ENCODE results near the gene CX3CR1.
"Not testable (repeated sequence)": the region's sequence is repeated elsewhere in the genome, so short reads cannot be mapped to it uniquely, and the experiment has no call there.

CX3CR1 gene

DNA sequence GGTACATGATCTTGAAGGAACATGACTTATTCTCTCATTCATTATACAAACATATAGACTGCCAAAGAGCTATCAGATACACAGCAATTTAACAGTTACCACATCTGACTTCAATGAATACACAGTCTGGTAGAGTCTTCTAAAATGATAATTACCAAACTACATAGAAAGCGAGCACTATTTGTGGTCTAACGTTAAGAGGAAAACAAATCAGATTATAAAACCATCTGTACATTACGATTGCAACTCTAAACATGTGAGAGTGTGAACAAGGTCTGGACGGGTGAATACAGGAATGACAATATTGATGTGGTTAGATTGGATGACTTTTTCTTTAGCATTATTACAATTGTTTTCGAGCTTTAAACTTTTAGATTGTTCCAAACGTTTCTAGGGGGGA is 16.3 kb downstream of the CX3CR1 start:
- no peak for DNase-seq

DNA sequence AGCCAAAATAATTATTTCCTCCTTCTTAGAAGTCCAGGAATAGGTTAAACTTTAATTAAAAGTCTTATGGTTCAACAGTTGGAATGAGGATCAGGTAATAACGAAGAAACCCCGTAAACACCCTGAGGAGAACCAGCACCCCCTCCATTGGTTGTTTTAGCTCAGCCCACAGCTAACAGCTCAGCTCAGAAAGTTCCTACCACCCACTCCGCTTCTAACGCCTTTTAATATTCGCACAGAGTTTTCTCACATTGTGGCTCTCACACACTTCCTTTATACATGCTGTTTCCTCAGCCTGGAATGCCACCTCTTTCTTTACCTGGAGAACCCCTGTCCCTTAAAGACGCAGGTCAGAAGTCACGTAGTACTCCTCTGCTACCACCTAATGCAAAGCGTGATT is 17.0 kb downstream of the CX3CR1 start:
- DNase-seq, result no peak

DNA sequence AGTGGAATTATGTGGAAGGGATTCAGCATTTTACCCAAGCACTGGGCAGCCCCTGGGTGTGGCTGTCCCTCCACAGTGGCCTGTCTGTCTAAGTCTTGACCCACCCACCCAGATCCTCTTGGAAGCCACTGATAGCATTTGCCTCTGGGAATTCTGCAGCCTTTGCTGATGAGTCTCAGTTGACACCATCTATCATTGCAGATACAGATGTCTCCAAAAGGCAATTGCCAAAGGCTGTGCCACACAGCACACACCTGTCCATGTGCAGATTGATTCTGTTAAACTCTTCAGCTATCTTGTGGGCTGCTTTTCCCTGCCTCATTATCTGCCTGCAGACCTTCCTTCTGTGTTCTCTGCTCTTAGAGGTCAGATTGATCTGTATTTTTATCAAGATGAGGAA is 18.1 kb downstream of the CX3CR1 start:
- DNase-seq, result no peak

DNA sequence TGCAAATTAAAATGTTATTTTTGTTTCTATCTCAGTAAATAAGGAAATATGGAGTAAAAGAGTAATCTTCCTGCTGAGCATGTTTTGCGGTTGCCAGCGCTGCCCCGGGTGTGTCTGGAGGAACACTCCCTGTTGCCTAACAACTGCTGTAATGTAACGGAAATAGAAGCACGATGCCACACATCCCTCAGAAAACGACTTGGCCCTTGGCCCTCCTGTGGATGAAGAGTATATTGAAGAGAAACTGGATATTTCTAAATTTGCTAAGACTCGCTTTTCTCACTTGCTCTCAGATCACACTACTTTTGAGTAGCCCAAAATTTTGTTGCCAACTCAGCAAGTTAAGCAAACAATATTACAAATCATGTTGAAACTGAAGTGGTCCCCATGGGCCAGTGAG is 18.9 kb downstream of the CX3CR1 start:
- peak in 2 of 4 experiments; percentile 1 to 10 for DNase-seq

DNA sequence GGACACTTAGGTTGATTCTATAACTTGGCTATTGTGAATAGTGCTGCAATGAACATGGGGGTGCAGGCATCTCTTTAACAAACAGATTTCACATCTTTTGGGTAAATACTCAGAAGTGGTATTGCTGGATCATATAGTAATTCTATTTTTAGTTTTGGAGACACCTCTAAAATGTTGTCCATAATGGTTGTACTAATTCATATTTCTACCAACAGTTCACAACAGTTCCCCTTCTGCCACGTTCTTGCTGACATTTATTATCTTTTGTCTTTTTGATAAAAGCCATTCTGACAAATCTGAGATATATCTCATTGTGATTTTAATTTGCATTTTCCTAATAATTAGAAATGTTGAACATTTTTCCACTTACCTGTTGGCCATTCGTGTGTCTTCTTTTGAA is 19.5 kb downstream of the CX3CR1 start:
- DNase-seq, result no peak

DNA sequence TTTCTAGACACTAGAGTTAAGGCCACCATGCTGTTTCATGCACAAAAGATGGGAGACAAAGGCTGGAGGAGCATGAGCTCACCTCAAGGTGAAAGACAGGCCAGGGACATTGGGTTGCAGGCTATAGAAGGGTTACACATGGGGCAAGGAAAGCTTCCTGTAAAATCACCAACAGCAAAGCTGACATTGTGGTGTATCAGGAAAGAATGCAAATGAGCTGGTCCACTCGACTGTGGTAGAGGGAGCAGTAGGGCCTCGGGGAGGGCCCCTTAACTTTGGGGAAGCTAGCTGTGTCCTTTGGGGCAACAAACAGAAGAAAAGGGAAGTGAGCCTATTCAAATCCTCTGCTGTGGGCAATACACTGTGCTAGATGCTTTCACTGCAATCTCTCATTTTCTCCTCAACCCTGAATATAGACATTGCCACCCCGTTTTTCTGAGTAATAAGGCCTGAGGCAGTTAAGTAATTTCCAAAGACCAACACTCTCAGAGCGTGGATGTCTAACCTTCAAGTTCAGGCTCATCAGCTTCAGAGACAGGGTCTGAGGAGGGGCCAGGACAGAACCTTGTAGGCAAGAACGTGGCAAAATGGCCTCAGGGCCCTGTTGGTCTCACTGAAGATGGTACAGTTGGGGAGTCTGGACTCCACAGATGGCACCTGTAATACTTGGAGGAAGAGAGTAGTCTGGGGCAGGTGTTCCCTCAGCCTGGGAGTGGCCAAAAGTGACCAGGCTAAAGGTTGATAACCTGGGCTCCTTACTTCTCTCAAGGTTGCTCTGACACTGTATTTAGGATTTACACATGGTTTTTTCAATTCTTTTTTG is 24.1 kb downstream of the CX3CR1 start:
- DNase-seq, result no peak

DNA sequence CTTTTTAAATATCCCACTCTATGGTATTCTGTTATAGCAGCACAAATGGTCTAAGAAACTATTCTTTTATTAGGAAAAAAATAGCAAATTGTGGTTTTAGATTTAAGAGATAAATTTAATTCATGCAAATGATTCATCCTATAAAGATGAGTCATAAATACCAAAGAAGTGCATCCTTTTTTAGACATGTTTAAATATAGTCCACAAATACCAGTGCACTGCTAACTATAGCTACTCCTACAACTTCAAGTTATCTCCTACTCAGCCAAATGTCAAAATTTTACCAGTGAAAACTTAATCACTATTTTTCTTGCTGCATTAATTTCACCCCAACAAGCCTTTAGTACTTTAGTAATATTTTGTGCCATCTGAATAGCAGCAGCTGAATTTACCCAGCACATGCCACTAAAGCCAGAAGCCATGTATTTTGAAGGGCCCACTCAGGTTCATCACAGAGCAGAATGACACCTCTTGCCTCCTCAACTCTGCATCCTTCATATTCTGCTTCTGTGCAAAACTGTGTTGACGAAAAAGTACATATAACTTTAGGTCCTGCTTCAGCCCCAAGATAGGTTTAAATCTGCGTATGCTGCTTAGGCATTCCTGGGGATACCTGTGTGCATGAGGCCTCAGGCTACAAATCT is 24.9 kb downstream of the CX3CR1 start:
- DNase-seq, result no peak

DNA sequence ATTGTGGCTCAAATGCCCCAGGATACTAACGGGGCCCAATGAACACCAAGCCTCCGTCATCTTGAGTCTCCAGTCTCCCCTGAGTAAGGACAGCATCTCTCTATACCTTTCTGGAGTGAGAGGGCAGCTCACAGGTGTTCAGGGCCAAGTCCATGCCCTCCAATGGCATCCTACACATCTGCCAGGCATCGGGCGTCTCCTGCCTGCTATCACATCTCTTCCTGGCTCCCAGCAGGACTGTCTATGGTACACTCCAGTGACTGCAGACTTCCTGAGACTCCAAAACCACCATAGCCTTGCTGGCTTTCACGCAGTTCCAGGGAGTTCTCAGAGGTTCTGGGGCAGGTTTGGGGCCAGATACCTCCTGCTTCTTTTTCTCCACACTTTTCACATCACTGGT is 28.3 kb downstream of the CX3CR1 start:
- DNase-seq, result no peak

DNA sequence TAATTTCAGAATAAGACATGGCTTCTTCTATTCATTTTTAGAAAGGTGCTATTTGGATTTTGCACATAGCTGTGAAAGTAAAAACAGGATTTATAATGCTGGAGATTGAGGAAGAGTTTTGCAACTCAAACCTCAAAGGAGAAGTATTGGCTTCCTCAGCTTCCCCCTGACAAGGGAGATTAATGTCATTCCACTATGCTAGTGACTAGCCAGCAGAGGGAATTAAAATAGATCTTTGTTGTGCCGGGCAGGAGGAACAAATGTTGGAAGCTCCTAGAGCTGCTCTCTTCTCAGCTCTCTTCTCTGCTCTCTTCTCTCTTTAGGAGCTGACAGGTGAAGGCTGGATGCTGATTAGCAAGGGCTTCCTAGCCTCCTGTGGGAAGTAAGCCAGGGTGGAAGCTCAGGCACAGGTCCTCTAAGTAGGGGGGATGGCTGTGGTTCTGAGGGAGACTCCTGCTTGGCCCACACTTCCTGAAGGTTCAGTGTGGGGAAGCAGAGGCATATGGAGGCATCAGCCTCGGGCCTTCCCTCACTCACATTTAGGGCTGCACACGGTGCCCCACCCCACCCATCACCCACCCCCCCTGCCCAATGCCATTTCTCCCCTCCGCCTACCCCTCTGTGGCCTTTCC is 29.6 kb downstream of the CX3CR1 start:
- DNase-seq, result no peak

DNA sequence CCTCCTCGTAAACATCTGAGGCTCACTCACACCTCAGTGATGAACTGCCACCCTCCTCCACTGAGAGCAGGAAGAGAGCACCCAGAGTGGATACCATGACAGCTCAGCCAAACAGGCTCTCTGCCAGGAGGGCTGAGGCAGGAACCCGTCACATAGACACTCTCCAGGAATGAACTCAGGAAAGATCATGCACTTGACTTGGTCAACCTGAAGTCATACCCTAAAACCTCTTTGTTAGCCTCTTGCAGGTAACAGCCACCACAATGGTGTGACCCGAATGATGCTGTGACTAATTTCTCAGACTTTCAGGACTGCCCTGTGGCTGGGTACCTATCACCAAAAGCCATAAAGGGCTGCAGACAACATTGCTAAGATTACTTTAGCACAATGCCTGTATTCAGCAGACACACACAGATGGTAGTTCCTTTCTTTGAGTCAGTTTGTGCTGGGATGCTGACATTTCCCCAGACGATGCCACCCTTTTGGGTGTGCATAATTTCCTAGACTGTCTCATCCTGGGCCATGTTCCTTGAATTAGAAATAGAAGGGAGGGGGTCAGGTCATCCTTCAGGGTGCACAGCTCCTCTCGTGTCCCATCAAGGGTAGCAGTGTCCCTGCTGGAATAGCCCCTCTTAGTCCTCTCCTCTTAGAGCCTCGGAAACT is 30.3 kb downstream of the CX3CR1 start:
- no peak for DNase-seq

DNA sequence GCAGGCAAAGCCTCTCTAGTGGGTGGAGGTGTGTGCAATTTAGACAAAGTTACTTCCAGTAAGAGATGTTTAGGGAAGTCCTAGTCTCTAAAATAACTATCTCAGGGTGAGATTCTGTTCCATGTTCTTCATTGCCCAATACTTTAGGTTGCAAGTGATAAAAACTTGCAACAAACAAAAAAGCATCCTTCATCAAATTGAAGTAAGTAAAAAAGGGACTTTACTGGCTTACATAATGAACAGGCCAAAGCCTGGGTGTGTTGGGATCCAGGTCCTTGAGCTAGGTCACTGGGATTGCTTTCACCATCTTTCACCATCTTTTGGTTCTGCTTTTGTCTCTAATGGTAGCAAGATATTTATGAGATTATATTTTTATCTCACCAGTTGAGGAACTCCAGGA is 38.3 kb downstream of the CX3CR1 start:
- no peak for DNase-seq

DNA sequence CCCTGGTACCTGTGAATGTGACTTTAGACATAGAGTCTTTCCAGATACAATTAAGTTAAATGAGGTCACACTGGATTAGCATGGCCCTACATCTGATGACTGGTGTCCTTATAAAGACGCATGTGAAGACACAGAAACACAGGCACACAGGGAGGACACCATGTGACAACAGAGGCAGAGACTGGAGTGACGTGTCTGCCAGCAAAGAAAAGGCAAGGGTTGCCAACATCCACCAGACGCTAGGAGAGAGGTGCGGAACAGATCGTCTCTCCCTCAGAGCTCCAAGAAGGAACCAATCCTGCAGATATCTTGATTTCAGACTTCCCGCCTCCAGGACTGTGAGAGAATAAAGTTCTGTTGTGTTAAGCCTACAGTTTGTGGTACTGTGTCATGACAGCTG is 42.8 kb downstream of the CX3CR1 start:
- DNase-seq, result no peak

DNA sequence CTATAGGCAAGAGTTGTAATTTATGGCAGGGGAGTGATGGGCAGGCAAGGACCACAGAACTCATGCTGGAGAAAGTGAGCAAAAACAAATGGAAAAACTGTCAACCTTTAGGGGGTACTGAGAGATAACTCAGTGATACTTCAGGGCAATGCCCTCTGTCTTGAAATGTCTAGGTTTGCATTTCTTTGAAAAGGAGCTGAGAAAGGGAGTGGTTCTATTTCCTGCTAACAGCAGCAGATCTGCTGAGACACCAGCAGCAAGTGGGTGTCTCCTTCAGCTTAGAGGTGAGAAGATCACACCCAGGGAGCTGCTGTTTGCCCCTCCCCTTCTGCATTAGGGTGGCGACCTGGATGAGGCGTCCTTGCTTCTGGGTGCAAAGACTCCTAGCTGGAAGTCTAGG is 45.2 kb downstream of the CX3CR1 start:
- peak in 1 of 4 experiments; percentile 3 for DNase-seq

DNA sequence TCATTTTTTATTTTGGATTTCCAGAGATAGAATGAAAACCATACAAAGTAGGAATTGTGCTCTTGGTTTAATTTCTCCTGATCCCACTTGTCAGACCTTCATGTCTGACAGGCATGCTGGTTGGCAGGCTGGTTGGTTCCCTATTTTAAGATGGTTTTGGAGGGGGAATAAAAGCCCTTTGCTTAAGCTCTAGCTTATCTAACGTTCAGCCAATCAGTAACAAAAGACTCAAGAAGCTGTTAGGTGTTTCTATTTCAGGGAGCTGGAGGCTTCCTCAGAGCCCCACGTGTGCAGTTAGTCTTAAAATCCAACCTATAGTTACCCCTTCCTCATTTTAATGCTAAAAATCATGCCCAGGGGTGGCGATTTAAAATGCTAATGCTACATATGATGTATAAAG is 47.0 kb downstream of the CX3CR1 start:
- no peak for DNase-seq

DNA sequence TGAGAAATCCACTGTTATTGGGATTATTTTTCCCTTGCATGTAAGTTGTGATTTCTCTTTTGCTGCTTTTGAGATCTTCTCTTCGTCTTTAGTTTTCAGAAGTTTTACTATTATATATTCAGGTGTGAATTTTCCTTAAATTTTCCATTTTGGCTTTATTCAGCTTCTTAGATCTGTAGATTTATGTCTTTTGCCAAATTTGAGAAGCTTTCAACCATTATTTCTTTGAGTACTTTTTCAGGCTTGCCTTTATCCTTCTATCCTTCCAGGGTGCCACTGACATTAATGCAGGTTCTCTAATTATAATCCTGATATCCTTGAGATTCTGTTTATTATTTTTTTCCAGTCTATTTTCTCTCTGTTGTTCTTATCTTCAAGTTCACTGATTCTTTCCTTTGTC is 49.4 kb downstream of the CX3CR1 start:
- no peak for DNase-seq

DNA sequence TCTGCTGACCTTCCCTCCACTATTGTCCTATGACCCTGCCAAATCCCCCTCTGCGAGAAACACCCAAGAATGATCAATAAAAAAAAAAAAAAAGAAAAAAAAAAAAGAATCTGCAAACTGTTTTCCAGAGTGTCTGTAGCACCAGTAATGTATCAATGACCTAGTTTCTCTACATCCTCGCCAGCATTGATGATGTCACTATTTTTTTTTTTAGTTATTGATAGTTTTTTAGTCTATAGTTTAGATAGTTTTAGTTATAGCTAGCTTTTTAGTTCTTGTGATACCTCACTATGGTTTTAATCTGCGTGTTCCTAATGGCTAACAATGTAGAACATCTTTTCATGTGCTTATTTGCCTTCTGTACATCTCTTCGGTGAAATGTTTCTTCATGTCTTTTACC is 51.3 kb downstream of the CX3CR1 start:
- no peak for DNase-seq

DNA sequence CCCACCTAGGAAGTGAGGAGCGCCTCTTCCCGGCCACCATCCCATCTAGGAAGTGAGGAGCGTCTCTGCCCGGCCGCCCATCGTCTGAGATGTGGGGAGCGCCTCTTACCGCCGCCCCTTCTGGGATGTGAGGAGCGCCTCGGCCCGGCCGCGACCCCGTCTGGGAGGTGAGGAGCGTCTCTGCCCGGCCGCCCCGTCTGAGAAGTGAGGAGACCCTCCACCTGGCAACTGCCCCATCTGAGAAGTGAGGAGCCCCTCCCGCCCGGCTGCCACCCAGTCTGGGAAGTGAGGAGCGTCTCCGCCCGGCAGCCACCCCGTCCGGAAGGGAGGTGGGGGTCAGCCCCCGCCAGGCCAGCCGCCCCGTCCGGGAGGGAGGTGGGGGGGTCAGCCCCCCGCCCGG is 52.2 kb downstream of the CX3CR1 start:
- DNase-seq, result not testable (repeated sequence)

DNA sequence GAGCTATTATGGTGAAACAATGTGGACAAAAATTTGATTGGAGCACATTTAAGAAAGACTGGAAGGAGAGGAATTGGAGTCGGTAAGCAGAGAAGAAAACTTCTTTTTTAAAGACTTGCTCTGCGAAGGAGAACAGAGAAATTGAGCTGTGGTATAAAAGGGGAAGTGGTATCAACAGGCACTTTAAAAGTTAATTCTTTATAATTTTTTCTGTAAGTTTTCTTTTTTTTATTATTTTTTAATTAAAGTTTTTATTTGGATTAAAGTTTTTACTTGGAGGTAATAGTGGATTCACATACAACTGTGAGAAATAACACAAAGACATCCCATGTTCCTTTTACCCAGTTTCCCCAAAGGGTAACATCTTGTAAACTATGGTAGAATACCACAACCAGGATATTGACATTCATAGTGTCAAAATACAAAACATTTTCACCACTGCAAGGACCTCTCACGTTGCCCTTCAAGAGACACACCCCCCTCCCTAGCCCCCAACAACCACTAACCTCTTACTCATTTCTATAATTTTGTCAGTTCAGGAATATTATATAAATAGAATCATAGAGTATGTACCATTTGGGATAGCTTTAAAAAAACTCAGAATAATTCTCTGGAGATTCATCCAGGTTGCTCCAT is 53.6 kb downstream of the CX3CR1 start:
- DNase-seq, result no peak

DNA sequence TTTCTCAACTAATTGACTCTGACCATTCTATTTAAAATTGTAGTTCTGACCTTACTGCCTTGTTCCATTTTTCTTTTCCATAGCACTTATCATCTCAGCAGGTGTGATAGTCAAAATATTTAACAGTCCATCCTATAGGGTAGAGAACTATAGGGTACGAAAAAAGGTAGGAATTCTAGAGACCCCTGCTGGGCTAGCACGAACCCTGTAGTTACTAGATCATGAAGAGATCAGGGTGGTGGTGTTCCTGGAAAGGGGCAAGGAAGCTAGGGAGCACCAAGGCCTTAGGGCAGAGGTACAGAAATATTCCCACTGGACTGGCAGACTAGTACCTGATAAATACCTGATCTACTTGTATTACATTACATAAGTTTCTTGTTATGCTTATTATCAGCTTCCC is 55.5 kb downstream of the CX3CR1 start:
- DNase-seq, result no peak

DNA sequence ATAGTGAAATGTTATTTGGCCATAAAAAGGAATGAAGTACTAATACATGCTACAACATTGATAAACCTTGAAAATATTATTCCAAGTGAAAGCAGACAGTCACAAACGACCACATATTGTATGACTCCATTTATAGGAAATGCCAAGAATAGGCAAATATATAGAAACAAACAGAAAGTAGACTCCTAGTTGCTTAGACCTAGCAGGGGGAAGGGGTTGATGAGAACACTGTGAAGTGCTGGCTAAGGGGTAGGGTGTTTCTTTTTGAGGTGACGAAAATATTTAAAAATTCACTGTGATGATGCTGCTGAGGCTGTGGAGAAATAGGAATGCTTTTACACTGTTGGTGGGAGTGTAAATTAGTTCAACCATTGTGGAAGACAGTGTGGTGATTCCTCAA is 56.9 kb downstream of the CX3CR1 start:
- DNase-seq, result no peak

DNA sequence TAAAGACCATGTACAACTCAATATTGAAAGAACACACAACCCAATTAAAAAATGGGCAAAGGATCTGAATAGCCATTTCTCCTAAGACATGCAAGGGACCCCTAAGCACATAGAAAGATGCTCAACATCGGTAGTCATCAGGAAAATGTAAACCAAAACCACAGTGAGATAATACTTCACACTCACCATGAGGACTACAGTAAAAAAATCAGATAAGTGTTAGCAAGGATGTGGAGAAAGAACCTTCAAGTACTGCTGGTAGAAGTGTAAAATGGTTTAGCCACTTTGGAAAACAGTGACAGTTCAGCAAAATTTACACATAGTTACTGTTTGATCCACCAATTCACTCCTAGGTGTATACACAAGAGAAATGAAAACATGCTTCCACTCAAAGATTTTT is 57.4 kb downstream of the CX3CR1 start:
- DNase-seq, result no peak

DNA sequence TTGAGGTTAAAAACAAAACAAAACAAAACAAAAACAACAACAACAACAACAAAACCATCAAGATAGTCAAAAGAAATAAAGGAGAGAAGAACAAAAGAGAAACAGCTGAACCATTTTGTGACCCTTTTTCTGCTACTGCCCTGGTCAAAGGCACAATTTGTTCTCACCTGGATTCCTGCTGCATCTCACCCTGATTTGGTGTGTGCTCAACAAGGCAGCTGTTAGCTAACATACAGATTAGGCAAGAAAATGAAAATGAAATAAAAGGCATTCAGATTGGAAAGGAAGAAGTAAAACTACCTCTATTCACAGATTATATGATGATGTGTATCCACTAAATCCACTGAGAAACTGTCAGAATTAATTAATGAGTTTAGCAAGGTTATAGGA is 58.7 kb downstream of the CX3CR1 start:
- no peak for DNase-seq

DNA sequence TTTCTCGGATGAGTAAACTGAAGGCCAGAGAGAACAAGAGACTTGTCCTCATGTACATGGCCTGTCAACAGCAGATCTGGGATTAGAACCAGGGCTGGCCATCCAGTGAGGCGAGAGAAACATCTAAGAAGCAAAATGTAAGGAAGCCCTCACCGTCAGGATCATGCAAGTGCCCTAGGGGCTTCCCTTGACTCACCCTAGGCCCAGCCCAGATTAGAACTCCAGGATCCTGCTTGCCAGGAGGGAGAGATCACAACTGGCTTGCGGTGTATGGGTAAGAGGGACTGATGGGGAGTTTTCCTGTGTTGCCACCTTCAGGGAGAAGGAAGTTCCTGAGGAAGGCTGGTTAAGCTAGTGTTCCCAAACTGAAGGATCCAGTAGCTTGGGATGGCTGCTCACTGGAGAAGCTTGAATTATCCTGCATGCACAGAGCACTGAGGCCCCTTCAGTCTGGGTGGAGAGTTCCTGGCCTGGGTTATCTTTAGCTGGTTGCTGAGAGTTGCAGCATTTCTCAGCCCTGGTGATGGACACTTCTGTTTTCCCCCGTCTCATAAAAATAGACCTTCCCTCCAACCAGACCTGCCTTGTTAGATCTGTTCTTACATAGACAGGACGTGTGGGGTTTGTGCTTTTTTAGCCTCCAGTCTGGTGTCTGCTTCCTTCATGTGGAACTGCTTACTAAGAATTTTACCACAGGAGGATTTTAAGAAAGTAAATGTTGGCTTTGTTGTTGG is 59.3 kb downstream of the CX3CR1 start:
- DNase-seq, result no peak
